ENCODE measurements around the gene TWF2.

TWF2 gene

GRCh38 chr3:52185837-52186236 lies 53.1 kb downstream of the TWF2 start:
- TF ChIP-seq CTCF (IDR thresholded peaks at IDR 0.05; ENCODE audit: extremely low read depth, insufficient read depth, missing control alignments): no peak
- in situ Hi-C loops (cut with MboI; ENCODE audit: low pct_unique_long_range_greater_than_20kb, low sequenced_read_pairs, unreplicated experiment): no loop called here
- no peak for DNase-seq (ENCODE audit: low spot score)

GRCh38 chr3:52185311-52185710 lies 53.6 kb downstream of the TWF2 start:
- no peak for DNase-seq (ENCODE audit: low spot score)
- no peak for TF ChIP-seq CTCF (IDR thresholded peaks at IDR 0.05; ENCODE audit: extremely low read depth, insufficient read depth, missing control alignments)
- in situ Hi-C loops (cut with MboI; ENCODE audit: low pct_unique_long_range_greater_than_20kb, low sequenced_read_pairs, unreplicated experiment): no loop called here

- TF ChIP-seq CTCF (IDR thresholded peaks at IDR 0.05; ENCODE audit: extremely low read depth, insufficient read depth, missing control alignments): no peak
- in situ Hi-C loops (cut with MboI; ENCODE audit: low pct_unique_long_range_greater_than_20kb, low sequenced_read_pairs, unreplicated experiment): no loop called here
Observed at GRCh38 chr3:52184690-52185089, 54.3 kb downstream of the TWF2 start.

GRCh38 chr3:52183786-52184445 lies 55.0 kb downstream of the TWF2 start:
- no peak for DNase-seq (ENCODE audit: low spot score)
- TF ChIP-seq CTCF (IDR thresholded peaks at IDR 0.05; ENCODE audit: extremely low read depth, insufficient read depth, missing control alignments): no peak
- in situ Hi-C loops (cut with MboI; ENCODE audit: low pct_unique_long_range_greater_than_20kb, low sequenced_read_pairs, unreplicated experiment): no loop called here

More at GRCh38 chr3:52184690-52185089, 54.3 kb downstream of the TWF2 start:
- DNase-seq (ENCODE audit: low spot score): no peak

- in situ Hi-C loops (cut with MboI; ENCODE audit: low pct_unique_long_range_greater_than_20kb, low sequenced_read_pairs, unreplicated experiment): no loop called here
- DNase-seq (ENCODE audit: low spot score): no peak
- TF ChIP-seq CTCF (IDR thresholded peaks at IDR 0.05; ENCODE audit: extremely low read depth, insufficient read depth, missing control alignments): no peak
Observed at GRCh38 chr3:52182691-52183090, 56.3 kb downstream of the TWF2 start.

- in situ Hi-C loops (cut with MboI; ENCODE audit: low pct_unique_long_range_greater_than_20kb, low sequenced_read_pairs, unreplicated experiment): no loop called here
- TF ChIP-seq CTCF (IDR thresholded peaks at IDR 0.05; ENCODE audit: extremely low read depth, insufficient read depth, missing control alignments): no peak
Observed at GRCh38 chr3:52182196-52182595, 56.8 kb downstream of the TWF2 start.

More at GRCh38 chr3:52182196-52182595, 56.8 kb downstream of the TWF2 start:
- no peak for DNase-seq (ENCODE audit: low spot score)
